Measurements from ENCODE around the gene CLDN3. TPM values are rescaled to one million over a fixed set of nuclear protein-coding genes. Genes with fewer than 3 reads are reported as not detected.
A peak's percentile ranks its signal among the peaks of the same experiment; 100 is the strongest.

The CLDN3 gene
- total RNA-seq, 1 experiment from 2014 or later = 21.0 TPM

DNA sequence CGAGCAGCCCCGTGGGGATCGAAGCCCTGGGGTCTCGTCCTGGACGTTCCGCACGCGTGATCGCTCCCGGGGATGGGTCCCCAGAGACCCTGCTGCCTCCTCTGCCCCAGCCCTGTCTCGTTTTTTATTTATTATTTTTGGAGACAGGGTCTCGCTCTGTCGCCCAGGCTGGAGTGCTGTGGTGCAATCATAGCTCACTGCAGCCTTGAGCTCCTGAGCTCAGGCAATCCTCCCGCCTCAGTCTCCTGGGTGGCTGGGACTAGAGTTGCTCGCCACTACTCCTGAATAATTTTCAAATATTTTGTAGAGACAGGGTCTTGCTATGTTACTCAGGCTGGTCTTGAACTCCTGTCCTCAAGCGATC is 50.3 kb downstream of the CLDN3 start:
- H3K4me1 ChIP-seq = peaks cover 37% of the 10 kb centered on the region
- H3K36me3 ChIP-seq (ENCODE audit: control insufficient read depth, insufficient read depth, low read length) = no peaks in the 10 kb centered on the region; the same call in 1 of the 2 replicates
- DNase-seq = no peak
- Mint-ChIP-seq H3K4me1 (ENCODE audit: low read depth, unreplicated experiment) (peaks cover 16% of the 10 kb centered on the region), H3K27me3 (ENCODE audit: insufficient read depth, unreplicated experiment) (no peaks in the 10 kb centered on the region), H3K36me3 (ENCODE audit: insufficient read depth, unreplicated experiment) (peaks cover 23% of the 10 kb centered on the region), H3K9me3 (ENCODE audit: unreplicated experiment) (no peaks in the 10 kb centered on the region), H3K27ac (ENCODE audit: unreplicated experiment) (peak overlapping the region; percentile 75), H3K4me3 (ENCODE audit: unreplicated experiment) (peak overlapping the region; percentile 73)
- intact Hi-C loops (cut with micrococcal nuclease; ENCODE audit: unreplicated experiment) = loop anchor here (5.0 kb wide), 1 partner anchor 97 kb away; the partner anchor contains the start of gene MLXIPL
- no TSS peak for BruUV-seq (replicated peaks)
- peak overlapping the region; percentile 89 for H3K4me3 ChIP-seq (ENCODE audit: low read depth, low read length)
- POLR2A ChIA-PET = interaction anchor here (0.6 to 1.3 kb wide), 4 partner anchors 14 to 166 kb away, joined by 4 to 6 read pairs (median 4); partner anchors contain the start of genes ABHD11 and MLXIPL
- CTCF ChIA-PET = interaction anchor here (0.5 to 1.6 kb wide), 6 partner anchors 9 to 136 kb away, joined by 3 to 7 read pairs (median 4); partner anchors contain the start of gene ABHD11
- H3K9me3 ChIP-seq = no peaks in the 10 kb centered on the region
- TF ChIP-seq, protein P1, sequence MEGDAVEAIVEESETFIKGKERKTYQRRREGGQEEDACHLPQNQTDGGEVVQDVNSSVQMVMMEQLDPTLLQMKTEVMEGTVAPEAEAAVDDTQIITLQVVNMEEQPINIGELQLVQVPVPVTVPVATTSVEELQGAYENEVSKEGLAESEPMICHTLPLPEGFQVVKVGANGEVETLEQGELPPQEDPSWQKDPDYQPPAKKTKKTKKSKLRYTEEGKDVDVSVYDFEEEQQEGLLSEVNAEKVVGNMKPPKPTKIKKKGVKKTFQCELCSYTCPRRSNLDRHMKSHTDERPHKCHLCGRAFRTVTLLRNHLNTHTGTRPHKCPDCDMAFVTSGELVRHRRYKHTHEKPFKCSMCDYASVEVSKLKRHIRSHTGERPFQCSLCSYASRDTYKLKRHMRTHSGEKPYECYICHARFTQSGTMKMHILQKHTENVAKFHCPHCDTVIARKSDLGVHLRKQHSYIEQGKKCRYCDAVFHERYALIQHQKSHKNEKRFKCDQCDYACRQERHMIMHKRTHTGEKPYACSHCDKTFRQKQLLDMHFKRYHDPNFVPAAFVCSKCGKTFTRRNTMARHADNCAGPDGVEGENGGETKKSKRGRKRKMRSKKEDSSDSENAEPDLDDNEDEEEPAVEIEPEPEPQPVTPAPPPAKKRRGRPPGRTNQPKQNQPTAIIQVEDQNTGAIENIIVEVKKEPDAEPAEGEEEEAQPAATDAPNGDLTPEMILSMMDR (IDR thresholded peaks at IDR 0.05; ENCODE audit: insufficient read depth in 1 of 2, low read depth in 1 of 2, low read length in 1 of 2, severe bottlenecking in 1 of 2, unreplicated experiment in 1 of 2) = no peak
- H3K27me3 ChIP-seq (replicated peaks; ENCODE audit: control insufficient read depth, insufficient read depth, low read length) = no peaks in the 10 kb centered on the region

Other genes with a start within 250 kb of the CLDN3 start
- gene BAZ1B, start 248.0 kb downstream of the CLDN3 start, total RNA-seq (2022) = 85.2 and 85.7 TPM in 2 replicates
- gene BCL7B, start 212.6 kb downstream of the CLDN3 start, total RNA-seq (2022) = 74.5 and 74.6 TPM in 2 replicates
- 74.8 and 76.8 TPM in 2 replicates for gene TBL2, start 191.7 kb downstream of the CLDN3 start, total RNA-seq (2022)
- gene MLXIPL, start 145.7 kb downstream of the CLDN3 start, total RNA-seq (2022) = 15.6 and 19.8 TPM in 2 replicates
- gene VPS37D, start 102.4 kb downstream of the CLDN3 start, total RNA-seq (2022) = 1.9 and 2.7 TPM in 2 replicates
- 15.5 and 15.9 TPM in 2 replicates for gene DNAJC30, start 86.8 kb downstream of the CLDN3 start, total RNA-seq (2022)
- gene BUD23, start 86.7 kb downstream of the CLDN3 start, total RNA-seq (2022) = 138 and 144 TPM in 2 replicates
- 26.4 and 28.6 TPM in 2 replicates for gene STX1A, start 50.6 kb downstream of the CLDN3 start, total RNA-seq (2022)
- 38.9 and 47.2 TPM in 2 replicates for gene ABHD11, start 31.5 kb downstream of the CLDN3 start, total RNA-seq (2022)
- gene CLDN4, start 60.7 kb upstream of the CLDN3 start, total RNA-seq (2022) = 249 TPM in 2 replicates
- 1.5 and 1.7 TPM in 2 replicates for gene METTL27, start 72.2 kb upstream of the CLDN3 start, total RNA-seq (2022)
- gene TMEM270, start 90.9 kb upstream of the CLDN3 start, total RNA-seq (2022) = not detected in 2 replicates